IPS-18c (cell line): ENCODE results near the gene RAB3GAP1.
A peak's percentile ranks its signal among the peaks of the same experiment; 100 is the strongest.
"Not testable (repeated sequence)": the region's sequence is repeated elsewhere in the genome, so short reads cannot be mapped to it uniquely, and the experiment has no call there.

Source experiments
- H3K4me3 ChIP-seq: 2 replicates; pipeline ENCODE4 v1.7.0; 2013; ENCODE audit warnings: low read depth, mild to moderate bottlenecking, low read length, moderate library complexity; ENCODE audit not compliant: insufficient read depth
- H3K9me3 ChIP-seq: one replicate; pipeline ENCODE4 v1.6.1; 2013; ENCODE audit warnings: mild to moderate bottlenecking, low read length, moderate library complexity; ENCODE audit not compliant: control insufficient read depth, insufficient read depth

Gene RAB3GAP1

DNA sequence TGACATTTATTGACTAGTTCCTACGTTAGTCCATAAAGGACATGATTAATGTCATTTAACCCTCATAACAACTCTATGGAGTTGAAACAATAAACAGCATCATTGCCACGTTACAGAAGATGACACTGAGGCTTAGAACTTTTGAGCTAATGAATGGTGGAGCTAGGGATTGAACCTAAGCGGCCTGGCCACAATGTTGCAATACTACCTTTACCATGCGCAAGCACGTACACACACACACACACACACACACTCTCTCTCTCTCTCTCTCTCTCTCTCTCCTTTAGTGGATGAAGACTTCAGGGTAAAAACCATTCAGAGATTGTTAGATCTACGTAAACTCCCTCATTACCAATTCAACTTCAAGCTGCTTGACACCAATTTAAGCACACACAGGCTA is 4.0 kb upstream of the RAB3GAP1 start:
- H3K9me3 ChIP-seq: no peaks in the 10 kb centered on the region
- no peak overlapping the region for H3K4me3 ChIP-seq

DNA sequence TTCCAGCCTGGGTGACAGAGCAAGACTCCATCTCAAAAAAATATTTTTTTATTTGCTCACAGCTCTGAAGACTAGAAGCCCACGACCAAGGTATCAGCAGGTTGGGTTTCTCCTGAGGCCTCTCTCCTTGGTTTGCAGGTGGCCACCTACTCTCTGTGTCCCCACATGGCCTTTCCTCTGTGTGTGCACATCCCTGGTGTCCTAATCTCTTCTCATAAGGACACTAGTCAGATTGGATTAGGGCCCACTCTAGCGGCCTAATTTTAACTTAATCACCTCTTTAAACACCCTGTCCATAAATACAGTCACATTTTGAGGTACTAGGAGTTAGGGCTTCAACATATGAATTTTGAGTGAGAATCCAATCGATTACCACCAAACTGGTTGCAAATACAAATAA is 2.0 kb upstream of the RAB3GAP1 start:
- no peaks in the 10 kb centered on the region for H3K9me3 ChIP-seq
- H3K4me3 ChIP-seq: no peak overlapping the region

DNA sequence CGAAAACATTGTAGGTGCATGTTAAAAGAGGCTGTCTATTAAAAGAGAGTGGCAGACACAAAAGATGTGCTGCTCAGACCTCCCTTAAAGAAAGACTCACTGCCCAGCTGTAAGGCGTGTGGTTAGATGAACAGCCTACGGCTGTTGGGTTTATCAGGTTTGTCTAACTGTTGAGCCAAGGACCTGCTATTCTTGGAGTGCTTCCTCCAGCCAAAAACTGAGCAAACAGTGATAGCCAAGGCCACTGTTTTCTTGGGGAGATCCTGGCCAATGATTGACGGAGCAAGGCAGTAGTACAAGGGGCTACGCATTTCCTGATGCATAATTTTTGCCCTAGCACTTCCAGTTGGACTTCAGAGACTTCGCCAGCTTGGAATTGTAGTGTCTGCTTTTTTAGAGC is 1.4 kb upstream of the RAB3GAP1 start:
- Histone ChIP-seq H3K4me3 (no peak overlapping the region), H3K9me3 (no peaks in the 10 kb centered on the region)

DNA sequence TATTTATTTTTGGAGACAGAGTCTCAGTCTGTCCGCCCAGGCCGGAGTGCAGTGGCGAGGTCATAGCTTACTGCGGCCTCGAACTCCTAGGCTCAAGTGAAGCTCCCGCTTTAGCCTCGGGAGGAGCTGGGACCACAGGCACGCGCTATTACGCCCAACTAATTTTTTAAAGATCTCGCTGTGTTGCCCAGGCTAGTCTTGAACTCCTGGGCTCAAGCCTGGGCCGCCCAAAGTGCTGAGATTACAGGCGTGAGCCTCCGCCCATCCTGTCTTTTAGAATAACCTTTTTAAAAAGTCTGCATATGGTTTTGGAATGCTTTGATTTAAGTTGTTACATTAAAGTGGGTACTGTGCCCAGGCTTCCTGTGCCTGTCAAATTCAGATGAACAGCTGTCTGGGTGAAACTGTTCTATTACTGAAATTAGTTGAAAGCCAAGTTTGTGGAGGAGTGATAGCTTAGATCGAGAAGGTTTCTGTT is 944 bp downstream of the RAB3GAP1 start:
- Histone ChIP-seq H3K9me3 (no peaks in the 10 kb centered on the region), H3K4me3 (peak overlapping the region; percentile 92)

DNA sequence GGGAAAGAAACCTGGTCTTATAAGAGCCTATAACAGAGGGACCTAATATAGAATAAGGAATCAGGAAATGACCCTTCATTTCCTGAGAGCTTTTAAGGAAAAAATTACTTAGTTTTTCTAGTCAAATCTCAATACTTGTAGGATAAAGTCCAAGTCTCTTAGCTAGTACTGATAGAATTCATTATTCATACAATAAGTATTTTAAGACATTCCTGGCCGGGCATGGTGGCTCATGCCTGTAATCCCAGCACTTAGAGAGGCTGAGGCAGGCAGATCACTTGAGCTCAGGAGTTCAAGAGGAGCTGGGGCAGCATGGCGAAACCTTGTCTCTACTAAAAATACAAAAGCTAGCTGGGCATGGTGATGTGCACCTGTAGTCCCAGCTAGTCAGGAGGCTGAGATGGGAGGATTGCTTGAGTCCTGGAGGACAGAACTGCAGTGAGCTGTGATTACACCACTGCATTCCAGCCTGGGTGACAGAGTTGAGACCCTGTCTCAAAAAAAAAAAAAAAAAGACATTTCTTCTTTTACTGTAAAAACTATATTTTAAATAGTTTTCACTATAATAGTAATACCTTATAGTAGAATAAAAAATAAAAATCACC is 3.2 kb downstream of the RAB3GAP1 start:
- Histone ChIP-seq H3K4me3 (no peak overlapping the region), H3K9me3 (no peaks in the 10 kb centered on the region)

DNA sequence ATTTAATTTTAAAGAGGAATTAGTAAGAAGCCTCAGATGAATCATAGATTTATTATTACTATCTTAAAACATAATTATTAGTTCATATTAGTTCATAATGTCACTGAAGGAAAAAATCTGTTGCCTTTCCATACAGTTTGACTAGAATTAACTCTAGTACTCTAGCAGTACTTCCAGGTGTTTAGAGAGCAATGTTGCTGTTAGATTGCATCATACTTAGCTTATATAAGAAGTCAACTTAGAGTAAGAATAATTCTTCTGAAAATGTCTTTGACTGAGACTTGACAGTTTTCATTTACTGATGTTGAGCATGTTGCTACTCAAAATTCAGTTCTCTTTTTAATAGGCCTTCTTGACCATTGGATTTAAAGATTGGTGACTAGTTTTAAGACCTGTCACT is 4.7 kb downstream of the RAB3GAP1 start:
- no peaks in the 10 kb centered on the region for H3K9me3 ChIP-seq
- no peak overlapping the region for H3K4me3 ChIP-seq

DNA sequence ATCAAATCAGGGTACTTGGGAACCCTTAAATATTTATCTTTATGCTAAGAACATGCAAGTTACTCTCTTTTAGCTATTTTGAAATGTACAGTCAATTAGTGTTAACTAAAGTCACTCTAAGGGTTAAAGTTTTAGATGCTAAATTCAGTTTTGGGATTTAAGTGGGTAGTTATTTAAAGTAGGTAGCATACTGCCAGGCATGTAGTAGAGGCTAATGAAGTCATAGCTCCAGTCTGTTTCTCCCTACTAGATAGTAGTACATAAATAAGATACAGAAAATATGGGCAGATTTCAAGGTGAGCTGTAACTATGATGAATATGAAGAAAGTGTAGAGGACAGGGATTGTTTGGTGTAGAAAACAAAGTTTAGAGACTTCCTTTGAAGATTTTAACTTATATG is 7.5 kb downstream of the RAB3GAP1 start:
- no peak overlapping the region for H3K4me3 ChIP-seq

DNA sequence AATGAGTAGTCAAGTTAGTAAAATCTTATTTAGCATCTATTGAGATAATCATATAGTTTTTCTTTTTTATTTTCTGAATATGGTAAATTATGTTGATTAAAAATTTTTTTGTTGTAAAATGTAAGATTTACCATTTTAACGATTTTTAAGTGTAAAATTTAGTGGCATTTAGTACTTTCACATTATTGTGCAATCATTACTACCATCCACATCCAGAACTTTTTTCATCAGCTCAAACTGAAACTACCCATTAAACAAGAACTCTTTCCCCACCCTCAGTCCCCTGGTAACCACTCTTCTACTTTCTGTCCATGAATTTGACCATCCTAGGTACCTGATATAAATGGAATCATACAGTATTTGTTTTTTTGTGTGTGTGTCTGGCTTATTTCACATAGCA is 11.1 kb downstream of the RAB3GAP1 start:
- no peaks in the 10 kb centered on the region for H3K9me3 ChIP-seq
- H3K4me3 ChIP-seq: no peak overlapping the region

More for the DNA sequence above, 7.5 kb downstream of the RAB3GAP1 start:
- H3K9me3 ChIP-seq: no peaks in the 10 kb centered on the region

DNA sequence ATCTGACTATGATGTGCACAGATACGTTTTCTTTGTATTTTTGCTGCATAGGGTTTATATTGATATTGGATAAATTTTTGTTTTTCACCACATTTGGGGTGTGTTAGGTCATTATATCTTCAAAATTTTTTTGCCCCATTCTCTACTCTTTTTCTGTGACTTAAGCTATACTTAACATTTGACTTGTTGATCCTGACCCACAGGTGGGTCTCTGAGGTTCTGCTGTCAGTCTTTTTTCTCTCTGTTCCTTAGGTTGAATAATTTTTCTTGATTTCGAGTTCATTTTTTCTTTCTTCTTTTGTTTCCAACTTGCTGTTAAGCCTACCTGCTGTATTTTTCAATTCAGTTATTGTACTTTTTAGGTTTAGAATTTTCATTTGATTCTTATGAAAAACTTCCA is 12.1 kb downstream of the RAB3GAP1 start:
- H3K9me3 ChIP-seq: no peaks in the 10 kb centered on the region
- no peak overlapping the region for H3K4me3 ChIP-seq

DNA sequence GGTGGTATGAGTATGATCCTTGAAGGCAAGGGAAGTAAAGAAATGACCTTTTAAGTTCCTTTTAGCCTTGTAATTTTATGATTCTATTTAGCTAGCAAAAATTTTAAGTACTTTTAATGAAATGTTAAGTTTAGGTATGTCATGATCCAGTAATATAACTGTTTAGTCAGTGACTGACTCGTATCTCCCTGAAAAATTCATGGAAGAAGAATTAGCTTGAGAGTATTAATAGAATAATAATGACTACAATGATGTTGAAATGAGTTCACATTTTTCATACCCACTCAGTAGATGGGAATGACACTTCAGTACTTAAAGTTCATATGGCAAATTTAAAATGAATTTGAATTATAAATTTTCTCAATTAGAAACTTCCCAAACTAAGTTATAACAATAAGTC is 14.6 kb downstream of the RAB3GAP1 start:
- Histone ChIP-seq H3K4me3 (no peak overlapping the region), H3K9me3 (peaks cover 3% of the 10 kb centered on the region)

DNA sequence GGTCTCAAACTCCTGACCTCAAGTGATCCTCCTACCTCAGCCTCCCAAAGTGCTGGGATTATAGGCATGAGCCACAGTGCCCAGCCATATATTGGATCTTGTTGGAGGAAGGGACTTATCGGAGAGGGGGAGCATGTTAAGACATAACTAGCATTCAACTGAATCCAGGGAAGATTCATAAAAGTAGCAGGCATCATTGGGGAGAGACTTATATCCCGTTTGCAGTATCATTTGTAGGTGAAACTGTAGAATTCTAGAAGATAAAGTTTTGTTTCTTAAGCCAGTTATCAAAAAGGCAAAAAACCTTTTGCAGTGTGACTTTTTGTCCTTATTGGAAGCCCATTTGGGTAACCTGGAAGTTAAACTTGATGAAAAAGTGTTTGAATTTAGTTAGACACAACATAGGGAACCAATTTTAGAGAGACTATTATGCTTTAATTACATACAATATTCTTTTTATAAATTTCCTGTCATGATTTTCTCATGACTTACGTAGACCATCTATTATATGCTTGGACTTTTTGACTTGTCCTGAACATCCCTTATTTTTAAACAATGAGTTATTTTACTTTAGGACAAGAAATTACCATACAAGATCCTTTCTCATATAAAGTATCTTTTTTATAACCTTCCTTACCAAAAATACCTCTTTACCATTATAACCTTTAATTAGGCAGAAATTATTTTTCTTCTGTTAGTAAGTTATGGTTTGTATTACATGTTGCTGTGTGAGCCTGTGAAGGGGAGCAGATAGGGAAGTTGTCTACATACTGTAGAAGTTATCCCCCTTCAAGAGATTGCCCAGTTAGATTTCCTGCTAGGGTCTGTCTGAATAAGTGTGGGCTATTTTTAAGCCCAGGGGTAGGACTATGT is 20.3 kb downstream of the RAB3GAP1 start:
- peaks cover 9% of the 10 kb centered on the region for H3K9me3 ChIP-seq
- no peak overlapping the region for H3K4me3 ChIP-seq

DNA sequence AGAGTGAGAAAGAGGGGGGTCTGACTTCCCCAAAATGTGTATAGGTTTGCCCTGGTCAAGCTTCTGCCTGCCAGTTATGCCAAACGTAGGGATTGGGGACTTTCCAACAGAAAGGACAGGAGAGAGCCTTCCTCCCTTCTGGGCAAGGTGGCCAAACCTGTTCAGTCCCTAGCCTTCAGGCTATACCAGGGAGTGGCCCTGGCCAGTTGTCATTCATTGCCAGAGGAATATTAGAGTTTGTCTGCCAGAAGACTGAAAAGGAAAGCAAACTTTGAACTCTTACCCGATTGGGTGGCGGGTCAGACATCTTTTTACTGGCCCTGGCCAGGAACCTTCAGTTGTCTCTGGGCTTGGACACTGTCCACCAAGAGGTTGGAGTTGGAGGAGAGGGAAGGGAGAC is 22.1 kb downstream of the RAB3GAP1 start:
- Histone ChIP-seq H3K4me3 (no peak overlapping the region), H3K9me3 (peaks cover 9% of the 10 kb centered on the region)

DNA sequence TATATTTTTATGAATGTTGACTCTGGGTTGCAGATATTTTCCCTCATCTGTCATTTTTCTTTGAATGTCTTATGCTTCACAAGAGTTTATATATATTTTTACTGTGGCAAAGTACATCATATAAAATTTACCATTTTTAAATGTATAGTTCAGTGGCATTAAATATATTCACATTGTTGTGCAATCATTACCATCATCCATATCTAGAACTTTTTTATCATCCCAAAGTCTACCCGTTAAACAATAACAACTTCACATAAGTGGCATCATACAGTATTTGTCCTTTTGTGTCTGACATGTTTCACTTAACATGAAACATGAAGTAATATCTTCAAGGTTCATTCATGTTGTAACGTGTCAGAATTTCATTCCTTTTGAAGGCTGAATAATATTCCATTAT is 24.5 kb downstream of the RAB3GAP1 start:
- H3K9me3 ChIP-seq: peaks cover 6% of the 10 kb centered on the region
- no peak overlapping the region for H3K4me3 ChIP-seq

DNA sequence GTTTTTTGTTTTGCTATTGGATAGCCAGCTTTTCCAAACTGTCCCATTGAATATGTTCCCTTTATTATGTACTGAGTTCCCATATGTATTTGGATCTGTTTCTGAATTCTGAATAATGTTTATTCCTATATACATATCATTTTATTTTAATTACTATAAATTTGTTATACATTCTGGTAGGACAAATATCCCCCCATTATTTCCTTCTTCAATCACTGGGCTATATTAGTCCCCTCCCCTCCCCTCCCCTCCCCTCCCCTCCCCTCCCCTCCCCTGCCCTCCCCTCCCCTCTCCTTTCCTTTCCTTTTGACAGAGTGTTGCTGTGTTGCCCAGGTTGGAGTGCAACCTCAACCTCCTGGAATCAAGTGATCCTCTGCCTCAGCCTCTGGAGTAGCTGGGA is 26.3 kb downstream of the RAB3GAP1 start:
- Histone ChIP-seq H3K4me3 (no peak overlapping the region), H3K9me3 (no peaks in the 10 kb centered on the region)

DNA sequence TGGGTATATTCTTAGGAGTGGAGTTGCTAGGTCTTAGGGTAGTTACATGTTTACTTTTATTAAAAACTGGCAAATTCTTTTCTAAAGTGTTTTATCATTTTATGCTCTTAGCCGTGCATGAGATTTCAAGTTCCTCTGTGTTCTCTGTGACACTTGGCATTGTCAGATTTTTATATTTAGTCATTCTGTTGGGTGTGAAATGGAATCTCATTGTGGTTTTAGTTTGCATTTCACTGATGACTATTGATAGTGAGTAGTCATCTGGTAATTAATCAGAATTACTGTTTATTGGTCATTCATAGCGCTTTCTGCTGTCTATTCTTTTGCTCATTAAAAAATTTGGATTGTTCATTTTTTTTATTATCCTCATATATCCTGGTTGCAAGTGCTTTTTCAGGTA is 34.1 kb downstream of the RAB3GAP1 start:
- Histone ChIP-seq H3K9me3 (no peaks in the 10 kb centered on the region), H3K4me3 (no peak overlapping the region)

DNA sequence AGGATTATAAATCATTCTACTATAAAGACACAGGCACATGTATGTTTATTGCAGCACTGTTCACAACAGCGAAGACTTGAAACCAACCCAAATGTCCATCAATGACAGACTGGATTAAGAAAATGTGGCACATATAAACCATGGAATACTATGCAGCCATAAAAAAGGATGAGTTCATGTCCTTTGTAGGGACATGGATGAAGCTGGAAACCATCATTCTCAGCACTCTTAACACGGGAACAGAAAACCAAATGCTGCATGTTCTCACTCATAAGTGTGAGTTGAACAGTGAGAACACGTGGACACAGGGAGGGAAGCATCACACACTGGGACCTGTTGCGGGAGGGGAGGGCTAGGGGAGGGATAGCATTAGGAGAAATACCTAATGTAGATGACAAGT is 37.5 kb downstream of the RAB3GAP1 start:
- H3K9me3 ChIP-seq, H3K4me3 ChIP-seq: not testable (repeated sequence)

DNA sequence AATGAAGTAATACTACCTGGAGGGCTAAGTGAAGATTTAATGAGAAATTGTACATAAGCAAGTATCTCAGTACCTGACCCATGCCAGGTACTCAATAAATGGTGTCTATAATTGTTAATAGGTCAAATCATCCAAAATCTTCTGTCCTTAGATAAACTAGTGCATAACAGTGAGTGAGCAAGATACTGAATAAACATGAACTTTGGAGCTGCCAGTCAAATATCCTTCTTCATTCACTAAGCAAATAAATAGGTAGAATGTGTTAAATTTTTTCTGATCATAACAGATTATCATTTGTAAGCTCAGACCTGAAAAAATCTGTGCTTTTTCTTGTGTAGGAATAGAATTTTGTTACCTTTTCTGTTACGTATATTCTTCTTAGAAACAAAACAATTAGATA is 39.6 kb downstream of the RAB3GAP1 start:
- H3K4me3 ChIP-seq: no peak overlapping the region
- no peaks in the 10 kb centered on the region for H3K9me3 ChIP-seq

DNA sequence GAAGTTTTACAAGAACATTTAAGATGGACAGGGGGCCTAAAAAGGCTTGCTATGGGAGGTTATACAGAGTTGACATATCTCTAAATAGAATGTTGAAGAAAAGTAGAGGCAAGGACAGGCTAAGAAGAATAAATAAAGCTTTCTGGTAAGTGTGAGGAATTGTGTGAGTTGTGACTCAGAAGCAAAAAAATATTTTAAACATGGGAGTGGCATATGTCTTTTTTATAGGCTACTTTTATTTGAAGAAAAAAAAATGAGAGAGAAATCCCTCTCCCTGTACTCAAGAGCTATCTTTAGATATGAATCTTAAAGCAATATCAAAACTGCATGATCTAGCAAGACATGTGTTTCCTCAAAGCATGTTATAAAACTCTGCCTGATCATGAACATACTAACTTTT is 41.1 kb downstream of the RAB3GAP1 start:
- no peaks in the 10 kb centered on the region for H3K9me3 ChIP-seq
- H3K4me3 ChIP-seq: no peak overlapping the region
